ENCODE data around the gene BEND2. TPM values are rescaled to one million over a fixed set of nuclear protein-coding genes. Genes with fewer than 3 reads are reported as not detected.
"Not testable (repeated sequence)": the region's sequence is repeated elsewhere in the genome, so short reads cannot be mapped to it uniquely, and the experiment has no call there.

BEND2 gene
- total RNA-seq (not detected), polyA plus RNA-seq (not detected)

DNA sequence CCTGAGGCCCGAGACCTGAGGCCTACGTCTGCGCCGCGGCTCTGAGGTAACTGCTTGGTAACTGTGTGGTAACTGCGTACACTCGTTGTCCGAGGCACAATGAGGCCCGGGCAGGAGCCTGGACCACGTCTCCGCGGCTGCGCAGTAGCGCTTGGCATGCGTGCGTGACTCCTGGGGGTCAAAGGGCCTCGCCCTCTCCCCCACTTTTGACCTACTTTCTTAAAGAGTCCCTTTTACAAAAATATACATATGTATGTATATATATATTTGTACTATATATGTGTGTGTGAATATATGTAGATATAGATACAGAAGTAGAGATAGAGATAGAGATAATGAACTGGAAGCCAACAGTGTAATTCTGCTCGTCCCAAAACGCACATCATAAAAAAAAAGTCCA is at the start of gene BEND2:
BEND2 (minus strand) TSS at position 101 of the 400 bp plus-strand sequence. CDS start 136 bp downstream, outside the sequence.
- H3K4me3 Mint-ChIP-seq = no peak within 1 kb of the TSS
- no peaks in the 10 kb centered on the region for H3K4me1 ChIP-seq (ENCODE audit: insufficient read depth, low read length)
- no peak within 1 kb of the TSS for H3K27ac Mint-ChIP-seq
- peaks cover 0 to 9% (median 1%) of the 10 kb centered on the region in 8 donors for H3K9me3 Mint-ChIP-seq
- POLR2A ChIA-PET (ENCODE audit: partially characterized antibody) = no interaction called here
- no peaks in the 10 kb centered on the region for H3K36me3 ChIP-seq (ENCODE audit: insufficient read depth, low read length)
- DNase-seq = no peak
- no peaks in the 10 kb centered on the region for H3K4me1 Mint-ChIP-seq
- no peaks in the 10 kb centered on the region for H3K27me3 Mint-ChIP-seq
- H3K9me3 ChIP-seq (ENCODE audit: control insufficient read depth in 1 of 2, low read length in 2 of 2) = no peaks in the 10 kb centered on the region
- H3K27me3 ChIP-seq (ENCODE audit: insufficient read depth, low read length) = no peaks in the 10 kb centered on the region
- CTCF ChIA-PET (ENCODE audit: partially characterized antibody) = no interaction called here
- H3K27ac ChIP-seq (ENCODE audit: low read depth, low read length) = no peak within 1 kb of the TSS
- H3K4me3 ChIP-seq (ENCODE audit: low read length in 2 of 2) = no peak within 1 kb of the TSS
- intact Hi-C loops (cut with micrococcal nuclease) = no loop called here
- no peaks in the 10 kb centered on the region for H3K36me3 Mint-ChIP-seq

DNA sequence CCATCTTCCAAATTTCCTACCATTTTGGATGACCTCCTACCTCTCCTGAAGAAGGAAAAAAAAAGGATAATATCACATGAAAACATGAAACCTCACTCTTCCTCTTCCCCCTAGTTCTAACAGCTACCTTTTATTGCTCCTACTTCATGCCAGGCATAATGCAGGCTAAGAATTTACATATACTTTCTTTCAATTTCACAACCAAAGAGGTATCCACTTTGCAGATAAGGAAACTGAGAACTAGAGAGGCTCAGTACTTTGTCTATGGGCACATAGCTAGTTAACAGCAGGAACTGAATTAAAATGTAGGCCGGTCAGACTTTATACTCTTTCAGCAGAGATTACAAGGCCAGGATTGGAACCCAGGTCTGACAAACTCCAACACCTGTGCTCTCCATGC is 34.4 kb upstream of the BEND2 start:
- intact Hi-C loops (cut with micrococcal nuclease) = no loop called here
- ChIA-PET CTCF (ENCODE audit: partially characterized antibody) (no interaction called here), POLR2A (ENCODE audit: partially characterized antibody) (no interaction called here)
- no peak for DNase-seq
- Histone ChIP-seq H3K27ac (ENCODE audit: low read depth, low read length) (no peak overlapping the region), H3K27me3 (ENCODE audit: insufficient read depth, low read length) (no peaks in the 10 kb centered on the region), H3K36me3 (ENCODE audit: insufficient read depth, low read length) (no peaks in the 10 kb centered on the region), H3K9me3 (ENCODE audit: control insufficient read depth in 1 of 2, low read length in 2 of 2) (no peaks in the 10 kb centered on the region), H3K4me1 (ENCODE audit: insufficient read depth, low read length) (no peaks in the 10 kb centered on the region), H3K4me3 (ENCODE audit: low read length in 2 of 2) (no peak overlapping the region)
- Mint-ChIP-seq H3K9me3 (peaks cover 0 to 4% (median 0%) of the 10 kb centered on the region in 8 donors), H3K27me3 (no peaks in the 10 kb centered on the region), H3K36me3 (peaks cover 0 to 12% of the 10 kb centered on the region in 2 donors), H3K4me1 (peaks cover 0 to 1% (median 0%) of the 10 kb centered on the region in 4 donors), H3K27ac (no peak overlapping the region), H3K4me3 (no peak overlapping the region)

GRCh38 chrX:18252644-18253359 is 32.1 kb upstream of the BEND2 start:
- DNase-seq = no peak
- H3K27ac Mint-ChIP-seq = no peak overlapping the region
- intact Hi-C loops (cut with micrococcal nuclease) = no loop called here
- no peak overlapping the region for H3K4me3 Mint-ChIP-seq
- H3K4me3 ChIP-seq (ENCODE audit: low read length in 2 of 2) = no peak overlapping the region
- peaks cover 0 to 1% (median 0%) of the 10 kb centered on the region in 4 donors for H3K4me1 Mint-ChIP-seq
- ChIA-PET POLR2A (ENCODE audit: partially characterized antibody) (no interaction called here), CTCF (ENCODE audit: partially characterized antibody) (no interaction called here)
- H3K36me3 Mint-ChIP-seq = peaks cover 0 to 15% of the 10 kb centered on the region in 2 donors
- no peaks in the 10 kb centered on the region for H3K27me3 Mint-ChIP-seq
- H3K27me3 ChIP-seq (ENCODE audit: insufficient read depth, low read length) = no peaks in the 10 kb centered on the region
- H3K36me3 ChIP-seq (ENCODE audit: insufficient read depth, low read length) = no peaks in the 10 kb centered on the region
- H3K4me1 ChIP-seq (ENCODE audit: insufficient read depth, low read length) = no peaks in the 10 kb centered on the region
- H3K9me3 Mint-ChIP-seq = peaks cover 0 to 4% (median 0%) of the 10 kb centered on the region in 8 donors
- no peaks in the 10 kb centered on the region for H3K9me3 ChIP-seq (ENCODE audit: control insufficient read depth in 1 of 2, low read length in 2 of 2)
- no peak overlapping the region for H3K27ac ChIP-seq (ENCODE audit: low read depth, low read length)

GRCh38 chrX:18229646-18230045 is 9.0 kb upstream of the BEND2 start:
- H3K9me3 ChIP-seq (ENCODE audit: control insufficient read depth in 1 of 2, low read length in 2 of 2); CTCF ChIA-PET (ENCODE audit: partially characterized antibody); H3K36me3 ChIP-seq (ENCODE audit: insufficient read depth, low read length); H3K36me3 Mint-ChIP-seq; POLR2A ChIA-PET (ENCODE audit: partially characterized antibody); H3K4me3 Mint-ChIP-seq; intact Hi-C loops (cut with micrococcal nuclease); H3K4me3 ChIP-seq (ENCODE audit: low read length in 2 of 2); H3K27ac ChIP-seq (ENCODE audit: low read depth, low read length); H3K27me3 ChIP-seq (ENCODE audit: insufficient read depth, low read length); DNase-seq; H3K27ac Mint-ChIP-seq; H3K4me1 Mint-ChIP-seq; H3K27me3 Mint-ChIP-seq; H3K9me3 Mint-ChIP-seq; H3K4me1 ChIP-seq (ENCODE audit: insufficient read depth, low read length): not testable (repeated sequence)

- Mint-ChIP-seq H3K27me3 (no peaks in the 10 kb centered on the region), H3K9me3 (peaks cover 0 to 2% (median 0%) of the 10 kb centered on the region in 8 donors), H3K36me3 (no peaks in the 10 kb centered on the region), H3K27ac (no peak overlapping the region), H3K4me1 (no peaks in the 10 kb centered on the region), H3K4me3 (no peak overlapping the region)
- ChIA-PET CTCF (ENCODE audit: partially characterized antibody) (interaction anchor here (0.5 kb wide), 1 partner anchor 1106 kb away, joined by 4 read pairs; no protein-coding TSS in a partner anchor), POLR2A (ENCODE audit: partially characterized antibody) (no interaction called here)
- intact Hi-C loops (cut with micrococcal nuclease) = no loop called here
- H3K9me3 ChIP-seq (ENCODE audit: control insufficient read depth in 1 of 2, low read length in 2 of 2) = no peaks in the 10 kb centered on the region
- H3K4me3 ChIP-seq (ENCODE audit: low read length in 2 of 2) = no peak overlapping the region
- no peak overlapping the region for H3K27ac ChIP-seq (ENCODE audit: low read depth, low read length)
- no peaks in the 10 kb centered on the region for H3K27me3 ChIP-seq (ENCODE audit: insufficient read depth, low read length)
- no peaks in the 10 kb centered on the region for H3K4me1 ChIP-seq (ENCODE audit: insufficient read depth, low read length)
- no peaks in the 10 kb centered on the region for H3K36me3 ChIP-seq (ENCODE audit: insufficient read depth, low read length)
- no peak for DNase-seq
Measured at GRCh38 chrX:18228069-18228468, 7.4 kb upstream of the BEND2 start.

DNA sequence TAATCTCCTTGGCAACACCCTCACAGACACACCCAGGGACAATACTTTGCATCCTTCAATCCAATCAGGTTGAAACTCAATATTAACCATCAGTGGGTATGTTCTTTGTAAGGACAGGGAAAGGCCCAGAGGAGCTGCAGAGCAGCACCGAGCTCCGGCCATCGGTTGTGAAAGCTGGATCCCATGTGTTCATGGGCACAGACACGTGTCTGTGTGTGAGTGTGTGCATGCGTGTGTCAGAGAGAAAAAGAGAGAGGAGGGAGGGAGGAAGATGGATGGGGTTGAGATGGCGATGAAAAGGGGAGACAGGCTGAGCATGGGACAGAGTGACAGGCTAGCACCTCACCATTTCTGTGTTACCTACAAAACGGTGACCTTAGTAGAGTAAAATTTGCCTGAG is 6.8 kb upstream of the BEND2 start:
- no peaks in the 10 kb centered on the region for H3K27me3 Mint-ChIP-seq
- H3K36me3 Mint-ChIP-seq = no peaks in the 10 kb centered on the region
- intact Hi-C loops (cut with micrococcal nuclease) = no loop called here
- Histone ChIP-seq H3K27me3 (ENCODE audit: insufficient read depth, low read length) (no peaks in the 10 kb centered on the region), H3K4me3 (ENCODE audit: low read length in 2 of 2) (no peak overlapping the region), H3K4me1 (ENCODE audit: insufficient read depth, low read length) (no peaks in the 10 kb centered on the region), H3K27ac (ENCODE audit: low read depth, low read length) (no peak overlapping the region), H3K36me3 (ENCODE audit: insufficient read depth, low read length) (no peaks in the 10 kb centered on the region), H3K9me3 (ENCODE audit: control insufficient read depth in 1 of 2, low read length in 2 of 2) (no peaks in the 10 kb centered on the region)
- DNase-seq = no peak
- no peaks in the 10 kb centered on the region for H3K4me1 Mint-ChIP-seq
- ChIA-PET POLR2A (ENCODE audit: partially characterized antibody) (no interaction called here), CTCF (ENCODE audit: partially characterized antibody) (no interaction called here)
- no peak overlapping the region for H3K27ac Mint-ChIP-seq
- peaks cover 0 to 2% (median 0%) of the 10 kb centered on the region in 8 donors for H3K9me3 Mint-ChIP-seq
- no peak overlapping the region for H3K4me3 Mint-ChIP-seq

DNA sequence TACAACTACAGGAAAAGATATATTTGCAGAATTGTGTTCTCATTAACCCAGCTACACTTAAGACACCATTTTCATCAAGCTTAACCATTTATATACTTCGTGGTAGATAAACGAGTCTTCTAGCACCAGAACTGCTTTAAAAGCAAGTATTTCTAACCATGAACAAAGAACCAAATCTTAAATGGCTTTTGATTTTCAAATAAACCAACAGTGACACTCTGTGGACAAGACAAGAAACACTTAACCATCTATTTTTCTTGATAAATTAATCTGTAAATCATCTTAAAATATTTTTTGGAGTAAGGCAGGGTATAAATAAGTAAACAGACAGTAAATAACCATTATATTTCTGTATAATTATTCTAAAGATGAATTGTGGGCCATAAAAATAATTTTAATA is 10.2 kb downstream of the BEND2 start:
- Mint-ChIP-seq H3K9me3 (peaks cover 0 to 2% (median 0%) of the 10 kb centered on the region in 8 donors), H3K27me3 (no peaks in the 10 kb centered on the region), H3K36me3 (no peaks in the 10 kb centered on the region), H3K27ac (no peak overlapping the region), H3K4me1 (no peaks in the 10 kb centered on the region), H3K4me3 (no peak overlapping the region)
- Histone ChIP-seq H3K9me3 (ENCODE audit: control insufficient read depth in 1 of 2, low read length in 2 of 2) (no peaks in the 10 kb centered on the region), H3K36me3 (ENCODE audit: insufficient read depth, low read length) (no peaks in the 10 kb centered on the region), H3K4me1 (ENCODE audit: insufficient read depth, low read length) (no peaks in the 10 kb centered on the region), H3K27ac (ENCODE audit: low read depth, low read length) (no peak overlapping the region), H3K27me3 (ENCODE audit: insufficient read depth, low read length) (no peaks in the 10 kb centered on the region), H3K4me3 (ENCODE audit: low read length in 2 of 2) (no peak overlapping the region)
- CTCF ChIA-PET (ENCODE audit: partially characterized antibody) = no interaction called here
- intact Hi-C loops (cut with micrococcal nuclease) = no loop called here
- POLR2A ChIA-PET (ENCODE audit: partially characterized antibody) = no interaction called here
- DNase-seq = no peak

Data from CD4-positive, alpha-beta memory T cell (primary cell).